Measurements from ENCODE around the gene SLC9C2.
"Not testable (repeated sequence)": the region's sequence is repeated elsewhere in the genome, so short reads cannot be mapped to it uniquely, and the experiment has no call there.

The SLC9C2 gene, protein sequence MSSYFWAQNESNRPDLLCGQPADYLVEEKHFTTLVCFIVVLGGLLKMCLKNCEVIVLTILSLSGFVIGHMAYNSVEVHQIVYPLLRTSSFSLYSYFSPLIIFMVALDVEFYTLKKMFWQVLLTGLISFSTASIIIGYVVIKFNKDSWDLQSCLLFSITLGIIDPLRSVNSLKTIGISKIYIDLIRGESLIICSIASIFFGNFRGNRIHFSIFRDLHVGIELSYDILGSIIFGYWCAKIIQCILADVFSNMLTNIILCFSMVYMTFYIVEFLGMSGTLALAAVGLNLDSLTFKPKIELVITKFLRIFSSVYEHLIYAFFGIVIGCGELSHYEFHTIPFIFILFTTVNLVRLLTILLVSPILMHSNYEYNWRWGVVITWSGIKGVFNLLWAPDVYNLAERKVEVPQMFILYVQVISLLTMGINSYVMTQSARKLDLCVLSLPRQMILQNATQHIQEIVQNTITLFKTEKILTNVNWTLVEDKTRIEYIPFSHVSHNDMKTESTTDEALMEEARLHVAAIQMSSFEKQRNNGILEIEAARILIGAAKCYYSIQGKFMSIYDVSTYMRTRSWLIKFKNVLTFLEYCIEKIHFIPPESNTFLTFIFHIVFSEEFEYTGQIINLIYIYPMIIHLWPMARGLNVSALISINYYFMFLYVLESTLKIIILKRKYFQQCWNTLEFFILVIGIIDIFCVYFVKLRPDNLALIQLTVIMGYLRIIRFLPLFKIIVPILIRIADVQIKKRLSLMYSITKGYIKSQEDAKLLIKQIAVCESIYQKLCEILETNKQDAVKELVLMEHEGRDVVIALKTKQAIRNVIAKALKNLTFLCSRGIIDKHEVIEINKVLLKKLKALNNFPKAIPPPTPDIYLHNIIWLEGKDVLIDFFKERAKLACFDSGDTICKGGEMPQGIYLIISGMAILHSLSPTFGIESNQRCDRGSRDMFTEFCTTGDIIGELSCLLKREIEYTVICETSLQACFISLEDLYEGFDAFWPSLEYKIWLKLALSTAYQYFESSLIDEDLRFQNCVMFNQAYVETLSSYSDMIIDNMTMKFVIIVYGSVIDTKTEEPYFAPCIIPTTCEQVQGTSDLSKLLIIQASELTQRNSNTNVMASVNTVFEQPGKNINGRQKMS

DNA sequence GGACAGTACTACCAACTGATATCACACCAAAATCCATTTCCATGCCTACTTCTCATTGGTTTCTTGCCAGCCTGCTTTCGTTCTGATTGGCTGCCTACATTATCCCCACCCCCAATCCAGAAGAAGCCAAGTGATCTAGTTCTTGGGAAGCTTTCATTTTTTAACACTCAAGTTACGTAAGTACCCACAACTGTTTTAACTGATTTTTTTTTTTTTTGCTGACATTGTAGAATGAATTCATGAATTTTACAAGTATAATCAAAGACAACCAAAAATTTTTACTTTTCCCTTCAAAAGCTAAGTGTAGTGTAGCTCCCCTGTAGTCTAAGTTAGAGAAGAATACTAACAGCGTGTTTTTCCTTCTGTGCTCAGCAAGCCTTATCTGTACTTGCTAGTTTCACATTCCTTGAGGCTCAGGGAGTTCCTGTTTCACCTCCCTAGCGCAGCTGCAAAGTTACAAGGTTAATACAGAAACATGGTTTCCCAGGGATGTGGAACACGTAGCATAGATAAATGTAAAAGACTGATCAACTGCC, at the start of gene SLC9C2:
Gene SLC9C2, minus strand, starts transcription at position 17 of the 536 bp plus-strand sequence. CDS start 1,296 bp downstream, outside the sequence.
- no peak for DNase-seq

DNA sequence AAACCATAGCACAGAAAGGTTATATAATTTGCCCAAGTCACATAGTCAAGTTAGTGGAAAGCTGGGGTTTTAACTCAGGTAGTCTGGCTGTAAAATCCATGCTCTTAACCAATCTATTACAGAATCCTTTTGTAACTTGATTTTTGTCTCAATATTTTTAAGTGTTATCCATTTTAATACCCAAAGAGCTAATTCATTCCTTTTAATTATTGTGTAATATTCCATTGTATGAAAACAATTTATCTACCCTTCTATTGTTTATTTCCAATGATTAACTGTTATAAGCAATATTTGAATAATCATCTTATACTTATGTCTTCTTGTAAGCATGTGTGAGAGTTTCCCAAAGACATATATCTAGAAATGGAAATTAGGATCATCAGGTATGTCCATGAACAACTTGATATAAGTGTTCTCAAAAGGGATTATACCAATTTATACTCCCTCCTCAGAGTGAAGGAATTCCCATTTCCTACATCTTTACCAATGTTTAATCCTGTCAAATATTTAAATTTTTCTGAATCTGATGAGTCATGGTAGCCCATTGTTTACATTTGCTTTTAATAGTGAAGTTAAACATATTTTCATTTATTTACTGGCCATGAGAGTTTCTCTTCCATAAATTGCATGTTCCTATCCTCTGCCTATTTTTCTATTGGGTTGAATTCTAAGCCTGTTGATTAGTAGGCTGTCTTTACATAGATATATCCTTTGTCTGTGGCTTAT, 46.2 kb upstream of the SLC9C2 start:
- DNase-seq = no peak

DNA sequence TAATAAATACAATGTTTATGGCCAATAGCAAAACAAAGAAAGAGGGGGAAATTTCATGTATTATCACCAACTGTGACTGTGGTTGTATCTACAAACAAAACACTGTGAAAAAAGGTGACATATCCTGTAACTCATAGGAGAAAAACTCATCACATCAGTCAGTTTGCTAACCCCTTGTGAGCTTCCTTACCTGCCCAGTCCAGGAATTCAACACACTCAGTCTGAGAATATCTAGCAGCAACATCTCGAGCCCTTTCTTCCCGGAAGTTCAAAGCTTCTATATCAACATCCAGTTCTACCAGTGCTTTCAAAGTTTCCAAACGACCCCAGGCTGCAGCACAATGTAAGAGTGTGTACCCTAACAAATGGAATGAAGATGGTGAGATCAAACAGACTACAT, 43.8 kb upstream of the SLC9C2 start:
- no peak for DNase-seq

DNA sequence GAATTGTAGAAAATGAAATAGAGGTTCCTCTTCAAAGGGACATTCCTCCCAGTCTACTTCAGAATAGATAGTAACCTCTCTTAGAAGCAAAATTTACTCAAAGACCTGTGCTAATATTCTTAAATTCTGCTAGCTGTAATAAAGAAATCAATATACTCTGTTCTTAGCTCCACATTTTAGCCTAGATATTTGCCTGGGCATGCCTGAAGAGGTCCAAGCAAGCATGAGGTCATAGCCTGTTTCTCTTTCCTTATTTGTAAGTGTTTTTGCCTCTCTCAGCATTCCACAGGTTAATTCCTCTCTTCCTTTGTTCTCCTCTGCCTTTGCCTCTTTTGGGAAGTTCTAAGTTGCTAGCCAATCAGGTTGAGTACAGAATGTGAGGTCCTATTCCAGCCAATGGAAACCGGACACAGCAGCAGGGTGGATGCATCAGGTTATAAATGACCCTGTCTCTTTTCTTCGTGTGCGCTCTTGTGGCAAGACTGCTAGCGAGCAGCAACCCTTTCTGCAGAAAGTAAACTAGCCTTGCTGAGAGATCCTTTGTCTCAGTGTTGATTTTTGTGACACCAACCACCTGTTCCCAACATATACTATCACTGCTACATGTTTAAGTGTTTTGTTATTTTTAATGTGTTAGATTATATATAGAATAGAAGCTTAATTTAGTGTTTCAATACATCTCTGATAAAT, 39.7 kb upstream of the SLC9C2 start:
- not testable (repeated sequence) for DNase-seq

DNA sequence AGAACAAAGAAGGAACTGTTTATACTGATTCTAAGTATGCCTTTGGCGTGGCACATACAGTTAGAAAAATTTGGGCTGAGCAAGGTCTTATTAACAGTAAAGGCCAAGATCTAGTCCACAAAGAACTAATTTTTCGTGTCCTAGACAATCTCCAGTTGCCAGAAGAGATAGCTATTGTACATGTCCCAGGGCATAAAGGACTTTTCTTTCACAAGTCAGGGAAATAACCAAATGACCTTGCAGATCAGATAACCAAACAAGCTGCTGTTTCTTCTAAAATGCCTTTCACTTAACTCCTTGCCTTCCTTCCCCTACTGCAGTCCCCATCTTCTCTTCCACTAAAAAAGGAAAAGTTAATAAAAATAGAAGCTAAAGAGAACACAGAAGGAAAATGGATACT, 36.2 kb upstream of the SLC9C2 start:
- DNase-seq = no peak

DNA sequence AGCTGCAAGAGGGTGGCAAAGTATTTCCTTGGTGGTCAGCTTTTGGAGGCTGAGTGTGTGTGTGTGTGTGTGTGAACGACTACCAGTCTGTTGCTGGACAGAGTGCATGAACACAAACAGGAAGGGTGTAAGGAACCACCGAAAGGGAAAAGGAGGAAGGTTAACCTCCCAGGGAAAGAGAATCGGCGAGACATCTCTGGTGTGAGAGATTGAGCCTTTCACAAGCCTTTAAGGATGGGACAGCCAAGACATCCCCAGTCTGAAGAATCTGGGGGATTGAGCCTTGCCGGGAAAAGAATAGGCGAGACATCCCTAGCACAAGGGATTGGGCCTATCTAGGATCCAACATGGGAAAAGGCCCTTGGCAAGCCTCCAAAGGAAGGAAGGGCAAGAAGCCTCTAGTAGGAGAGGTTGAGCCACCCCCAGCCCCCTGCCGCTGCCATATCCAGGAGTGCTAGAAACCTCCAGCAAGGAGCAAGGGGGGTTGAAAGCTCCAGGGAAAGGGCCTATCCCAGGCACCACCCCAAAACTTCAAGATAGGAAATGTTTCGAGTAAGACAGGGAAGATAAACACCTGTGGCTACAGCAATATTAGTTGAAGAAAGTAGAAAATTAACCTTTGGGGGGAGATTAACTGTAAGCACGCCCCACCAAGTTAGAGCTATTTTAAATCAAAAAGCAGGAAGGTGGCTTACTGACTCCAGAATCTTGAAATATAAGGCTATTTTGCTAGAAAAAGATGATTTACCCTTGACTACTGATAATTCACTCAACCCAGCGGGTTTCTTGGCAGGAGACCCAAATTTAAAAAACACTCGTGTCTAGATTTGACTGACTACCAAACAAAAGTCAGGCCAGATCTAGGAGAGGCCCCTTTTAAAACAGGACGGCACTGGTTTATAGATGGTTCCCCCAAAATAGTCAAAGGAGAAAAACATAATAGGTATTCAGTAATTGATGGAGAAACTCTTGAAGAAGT, 35.5 kb upstream of the SLC9C2 start:
- DNase-seq = no peak

DNA sequence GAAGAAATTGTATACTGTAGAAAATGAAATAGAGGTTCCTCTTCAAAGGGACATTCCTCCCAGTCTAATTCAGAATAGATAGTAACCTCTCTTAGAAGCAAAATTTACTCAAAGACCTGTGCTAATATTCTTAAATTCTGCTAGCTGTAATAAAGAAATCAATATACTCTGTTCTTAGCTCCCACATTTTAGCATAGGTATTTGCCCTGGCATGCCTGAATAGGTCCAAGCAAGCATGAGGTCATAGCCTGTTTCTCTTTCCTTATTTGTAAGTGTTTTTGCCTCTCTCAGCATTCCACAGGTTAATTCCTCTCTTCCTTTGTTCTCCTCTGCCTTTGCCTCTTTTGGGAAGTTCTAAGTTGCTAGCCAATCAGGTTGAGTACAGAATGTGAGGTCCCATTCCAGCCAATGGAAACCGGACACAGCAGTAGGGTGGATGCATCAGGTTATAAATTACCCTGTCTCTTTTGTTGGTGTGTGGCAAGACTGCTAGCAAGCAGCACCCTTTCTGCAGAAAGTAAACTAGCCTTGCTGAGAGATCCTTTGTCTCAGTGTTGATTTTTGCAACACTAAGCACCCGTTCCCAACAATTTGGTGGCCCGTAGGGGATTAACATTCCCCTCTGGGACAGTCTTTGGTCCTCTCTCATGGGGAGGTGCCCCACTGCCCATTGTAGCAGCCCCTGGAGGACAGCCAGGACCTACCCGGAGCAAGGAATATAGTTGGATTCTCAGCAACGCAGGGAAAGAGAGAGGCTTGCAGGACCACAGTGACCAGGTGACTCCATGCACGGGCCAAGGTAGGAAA, 34.6 kb upstream of the SLC9C2 start:
- DNase-seq = not testable (repeated sequence)

DNA sequence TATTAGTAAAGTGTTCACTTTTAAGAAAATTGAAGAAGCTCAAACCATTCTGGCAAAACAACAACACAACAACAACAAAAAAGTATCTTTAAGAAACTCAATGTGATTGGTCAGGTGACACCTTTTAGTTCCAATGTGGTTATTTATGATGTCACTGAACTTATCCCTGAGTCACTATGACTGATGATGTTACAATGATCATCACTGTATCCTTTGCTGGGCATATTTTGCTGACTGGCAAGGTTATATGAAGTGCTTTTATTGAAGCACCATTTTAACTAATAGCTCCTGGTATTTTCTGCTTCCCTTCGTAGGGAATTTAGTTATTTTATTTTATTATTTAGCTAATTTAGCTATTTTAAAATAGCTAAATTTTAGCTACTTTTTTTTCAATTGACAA, 32.2 kb upstream of the SLC9C2 start, which contains the start of gene TEX50:
Gene TEX50, plus strand, starts transcription at position 223 of the 400 bp plus-strand sequence. CDS start 184 bp downstream, outside the sequence.
- no peak for DNase-seq

DNA sequence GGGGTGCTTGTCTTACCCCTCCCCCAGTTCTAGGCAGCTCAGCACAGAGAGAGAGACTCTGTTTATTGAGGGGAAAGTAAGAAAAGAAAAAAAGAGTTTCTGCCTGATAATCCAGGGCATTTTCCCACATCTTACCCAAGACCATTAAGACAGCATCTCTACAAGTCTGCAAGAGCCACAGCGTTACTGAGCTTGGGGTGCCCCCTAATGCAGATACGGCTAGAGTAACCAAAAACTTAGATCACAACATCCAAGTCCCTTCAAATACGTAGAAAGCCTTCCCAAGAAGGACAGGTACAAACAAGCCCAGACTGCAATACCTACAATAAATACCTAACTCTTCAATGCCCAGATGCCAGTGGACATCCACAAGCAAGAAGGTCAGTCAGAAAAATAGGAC, 26.0 kb upstream of the SLC9C2 start:
- peak; percentile 15 for DNase-seq

DNA sequence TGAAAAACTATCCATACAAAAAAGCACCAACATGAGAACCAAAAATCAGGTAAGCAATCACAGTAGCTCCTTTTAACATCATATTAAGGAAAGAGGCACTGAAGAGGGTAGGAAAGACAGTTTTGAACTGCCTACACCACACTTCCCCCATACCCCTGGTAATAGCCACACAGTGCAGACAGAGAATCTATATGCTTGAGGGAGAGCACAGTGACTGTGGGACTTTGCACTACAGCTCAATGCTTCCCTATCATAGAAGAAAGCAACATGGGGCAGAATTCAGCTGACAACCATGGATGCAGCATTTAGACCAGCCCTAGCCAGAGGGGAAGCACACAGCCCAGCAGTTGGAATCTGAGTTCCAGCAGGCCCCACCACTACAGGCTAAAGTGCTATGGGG, 24.4 kb upstream of the SLC9C2 start:
- no peak for DNase-seq

DNA sequence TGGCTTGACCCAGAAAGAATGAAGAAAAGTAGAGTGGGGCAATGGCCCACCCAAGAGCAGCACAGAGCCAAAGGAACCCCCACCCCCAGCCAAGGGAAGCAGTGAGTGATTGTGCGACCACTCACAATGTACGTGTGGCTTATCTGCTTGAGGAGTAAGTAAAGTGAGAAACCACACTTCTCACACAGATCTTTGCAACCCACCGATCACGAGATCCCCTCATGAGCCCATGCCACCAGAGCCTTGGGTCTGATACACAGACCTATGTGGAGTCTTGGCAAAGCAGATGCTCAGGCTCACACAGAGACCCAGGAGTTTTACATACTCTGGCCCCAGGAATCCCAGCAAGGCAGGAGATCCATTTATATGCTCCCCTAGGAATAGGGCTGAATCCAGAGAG, 14.0 kb upstream of the SLC9C2 start:
- no peak for DNase-seq

DNA sequence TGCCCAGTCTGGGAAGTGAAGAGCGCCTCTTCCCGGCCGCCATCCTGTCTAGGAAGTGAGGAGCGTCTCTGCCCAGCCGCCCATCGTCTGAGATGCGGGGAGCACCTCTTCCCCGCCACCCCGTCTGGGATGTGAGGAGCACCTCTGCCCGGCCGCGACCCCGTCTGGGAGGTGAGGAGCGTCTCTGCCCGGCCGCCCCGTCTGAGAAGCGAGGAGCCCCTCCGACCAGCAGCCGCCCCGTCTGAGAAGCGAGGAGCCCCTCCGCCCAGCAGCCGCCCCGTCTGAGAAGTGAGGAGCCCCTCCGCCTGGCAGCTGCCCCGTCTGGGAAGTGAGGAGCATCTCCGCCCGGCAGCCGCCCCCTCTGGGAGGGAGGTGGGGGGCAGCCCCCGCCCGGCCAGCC, 10.2 kb upstream of the SLC9C2 start:
- DNase-seq = not testable (repeated sequence)

DNA sequence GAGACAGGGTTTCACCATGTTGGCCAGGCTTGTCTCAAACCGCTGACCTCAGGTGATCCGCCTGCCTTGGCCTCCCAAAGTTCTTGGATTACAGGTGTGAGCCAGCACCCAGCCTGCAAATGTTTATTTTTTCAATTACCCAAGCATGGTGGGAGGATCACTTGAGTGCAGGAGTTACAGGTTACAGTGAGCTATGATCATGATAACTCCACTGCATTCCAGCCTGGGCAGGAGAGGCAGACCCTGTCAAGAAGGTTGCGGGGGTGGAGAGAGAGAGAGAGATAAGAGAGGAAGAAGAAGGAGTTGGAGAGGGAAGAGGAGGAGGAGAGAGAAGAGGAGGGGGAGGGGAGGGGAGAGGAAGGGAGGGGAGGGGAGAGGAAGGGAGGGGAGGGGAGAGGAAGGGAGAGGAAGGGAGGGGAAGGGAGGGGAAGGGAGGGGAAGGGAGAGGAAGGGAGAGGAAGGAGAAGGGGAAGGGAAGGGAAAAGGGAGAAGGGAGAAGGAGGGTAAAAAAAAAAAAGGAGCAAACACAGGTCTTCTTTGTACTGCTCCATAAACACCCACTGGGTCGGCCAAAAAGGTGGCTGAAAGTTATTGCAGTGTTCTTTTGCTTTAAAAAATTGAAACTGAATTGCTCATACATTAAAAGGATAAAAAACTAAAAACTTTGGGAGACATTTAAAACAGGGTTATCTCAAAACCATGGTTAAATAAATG, 5.8 kb upstream of the SLC9C2 start:
- no peak for DNase-seq

DNA sequence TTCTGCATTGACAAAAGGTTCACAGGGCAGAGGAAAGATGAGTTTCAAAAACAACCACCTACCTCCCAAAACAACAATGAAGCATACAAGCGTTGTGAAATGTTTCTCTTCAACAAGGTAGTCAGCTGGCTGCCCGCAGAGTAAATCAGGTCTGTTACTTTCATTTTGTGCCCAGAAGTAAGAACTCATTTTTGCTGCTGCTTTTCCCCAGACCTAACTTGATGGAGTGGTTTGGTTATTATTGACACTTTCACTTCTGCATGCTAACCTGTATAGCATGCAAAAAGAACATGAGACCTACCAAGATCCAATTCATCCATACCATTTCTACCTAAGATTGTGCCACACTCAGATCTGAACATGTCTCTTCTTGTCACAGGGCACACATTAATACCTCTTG, 1.3 kb downstream of the SLC9C2 start:
- no peak for DNase-seq

DNA sequence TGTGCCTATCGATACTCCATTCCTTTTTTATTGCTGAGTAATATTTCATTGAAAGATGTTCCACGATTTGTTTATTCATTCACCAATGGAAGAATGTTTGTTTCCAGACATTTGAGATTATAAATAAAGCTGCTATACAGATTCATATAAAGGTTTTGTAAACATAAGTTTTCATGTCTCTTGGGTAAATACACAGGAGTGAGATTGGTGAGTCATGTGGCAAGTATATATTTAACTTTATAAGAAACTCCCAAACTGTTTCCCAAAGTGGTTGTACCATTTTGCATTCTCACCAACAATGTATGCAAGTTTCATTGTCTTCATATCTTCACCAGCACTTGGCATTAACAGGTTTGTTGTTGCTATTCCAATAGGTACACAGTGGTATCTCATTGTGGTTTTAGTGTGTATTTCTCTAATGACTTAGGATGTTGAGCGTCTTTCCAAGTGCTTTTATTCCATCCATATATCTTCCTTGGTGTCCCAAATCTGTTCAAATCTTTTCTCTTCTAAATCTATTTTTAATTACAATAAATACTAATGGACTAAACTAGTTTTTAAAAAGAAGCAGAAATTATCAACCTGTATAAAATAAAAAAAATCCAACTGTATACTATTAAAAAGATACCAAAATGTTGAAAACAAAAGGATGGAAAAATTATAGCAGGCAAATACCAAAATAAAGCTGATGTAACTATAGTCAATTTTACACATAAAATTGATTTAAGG, 6.6 kb downstream of the SLC9C2 start:
- no peak for DNase-seq

DNA sequence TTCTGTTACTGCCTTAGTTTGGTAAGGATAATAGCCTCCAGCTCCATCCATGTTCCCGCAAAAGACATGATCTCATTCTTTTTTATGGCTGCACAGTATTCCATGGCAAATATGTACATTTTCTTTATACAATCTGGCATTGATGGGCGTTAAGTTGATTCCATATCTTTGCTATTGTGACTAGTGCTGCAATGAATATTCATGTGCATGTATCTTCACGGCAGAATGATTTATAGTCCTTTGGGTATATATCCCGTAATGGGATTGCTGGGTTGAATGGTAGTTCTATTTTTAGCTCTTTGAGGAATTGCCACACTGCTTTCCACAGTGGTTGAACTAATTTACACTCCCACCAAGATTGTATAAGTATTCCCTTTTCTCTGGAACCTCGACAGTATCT, 11.7 kb downstream of the SLC9C2 start:
- DNase-seq = not testable (repeated sequence)

DNA sequence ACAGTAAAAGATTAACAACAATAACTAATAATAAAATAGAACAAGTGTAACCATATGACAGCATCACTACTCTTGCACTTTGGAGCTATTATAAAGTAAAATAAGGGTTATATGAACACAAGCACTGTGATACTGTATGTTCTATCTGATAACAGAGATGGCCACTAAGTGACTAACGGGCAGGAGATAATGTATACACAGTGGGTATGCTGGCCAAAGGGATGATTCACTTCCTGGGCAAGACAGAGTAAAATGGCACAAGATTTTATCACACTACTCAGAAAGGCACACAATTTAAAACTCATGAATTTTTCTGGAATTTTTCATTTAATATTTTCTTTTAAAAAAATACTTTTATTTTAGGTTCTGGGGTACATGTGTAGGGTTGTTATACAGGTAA, 12.3 kb downstream of the SLC9C2 start:
- no peak for DNase-seq
